SK-N-SH treated with all-trans-retinoic acid at 6 μM for 48 hours (cell line): ENCODE results near the gene TNFRSF1B.

ENCODE experiments used
- ATAC-seq: fragments of 200-7000 bp; cut with Tn5 transposase; 3 replicates; pipeline ENCODE4 v1.9.1; 2020; ENCODE audit warnings: mild to moderate bottlenecking, moderate library complexity
- ARNTL ChIP-seq: fragments of 450-650 bp; formaldehyde crosslinking; IDR thresholded peaks from 2 replicates; pipeline ENCODE4 v1.5.0; 2020; ENCODE audit warnings: low read depth, mild to moderate bottlenecking, moderate library complexity, borderline replicate concordance
- BACH2 ChIP-seq: fragments of 250-450 bp; sonication (Bioruptor Pico); IDR thresholded peaks from 2 replicates; pipeline ENCODE4 v1.9.0; 2021; ENCODE audit warnings: mild to moderate bottlenecking, borderline replicate concordance
- CREB5 ChIP-seq: fragments of 250-450 bp; sonication (Bioruptor Pico); IDR thresholded peaks from 2 replicates; pipeline ENCODE4 v1.5.1; 2020; ENCODE audit warnings: low read depth, mild to moderate bottlenecking, moderate library complexity
- CSDC2 ChIP-seq: fragments of 250-450 bp; sonication (Bioruptor Pico); IDR thresholded peaks from 2 replicates; pipeline ENCODE4 v1.5.0; 2020; ENCODE audit warnings: mild to moderate bottlenecking, moderate library complexity
- CSRNP3 ChIP-seq: fragments of 250-450 bp; sonication (Bioruptor Pico); IDR thresholded peaks from 2 replicates; pipeline ENCODE4 v1.5.1; 2021; ENCODE audit warnings: mild to moderate bottlenecking, moderate library complexity
- ESRRG ChIP-seq: fragments of 250-450 bp; sonication (Bioruptor Pico); IDR thresholded peaks from 2 replicates; pipeline ENCODE4 v1.6.1; 2021; ENCODE audit warnings: mild to moderate bottlenecking
- GLIS3 ChIP-seq: fragments of 250-450 bp; sonication (Bioruptor Pico); IDR thresholded peaks from 2 replicates; pipeline ENCODE4 v1.5.0; 2020; ENCODE audit warnings: mild to moderate bottlenecking, moderate library complexity
- ISL1 ChIP-seq: fragments of 250-450 bp; sonication (Bioruptor Pico); IDR thresholded peaks from 2 replicates; pipeline ENCODE4 v2.1.2; 2022; ENCODE audit warnings: mild to moderate bottlenecking, moderate library complexity
- OSR1 ChIP-seq: fragments of 250-450 bp; sonication (Bioruptor Pico); IDR thresholded peaks from 2 replicates; pipeline ENCODE4 v1.8.0; 2022; ENCODE audit warnings: moderate library complexity, mild to moderate bottlenecking, inconsistent platforms
- PATZ1 ChIP-seq: fragments of 250-450 bp; sonication (Bioruptor Pico); IDR thresholded peaks from 2 replicates; pipeline ENCODE4 v1.8.0; 2020; ENCODE audit warnings: mild to moderate bottlenecking, moderate library complexity, borderline replicate concordance
- POU6F1 ChIP-seq: fragments of 250-450 bp; sonication (Bioruptor Pico); IDR thresholded peaks from 2 replicates; pipeline ENCODE4 v1.8.0; 2021; ENCODE audit warnings: low read depth, mild to moderate bottlenecking, moderate library complexity, borderline replicate concordance
- PPARA ChIP-seq: fragments of 250-450 bp; sonication (Bioruptor Pico); IDR thresholded peaks from 2 replicates; pipeline ENCODE4 v1.5.0; 2020; ENCODE audit warnings: mild to moderate bottlenecking, borderline replicate concordance
- RARB ChIP-seq: fragments of 250-450 bp; sonication (Bioruptor Pico); IDR thresholded peaks from 2 replicates; pipeline ENCODE4 v1.8.0; 2021; ENCODE audit warnings: mild to moderate bottlenecking, moderate library complexity
- TOX ChIP-seq: fragments of 250-450 bp; sonication (Bioruptor Pico); IDR thresholded peaks from 2 replicates; pipeline ENCODE4 v1.8.0; 2021; ENCODE audit warnings: mild to moderate bottlenecking, moderate library complexity, borderline replicate concordance
- TSHZ2 ChIP-seq: fragments of 250-450 bp; sonication (Bioruptor Pico); IDR thresholded peaks from 2 replicates; pipeline ENCODE4 v1.5.0; 2020; ENCODE audit warnings: mild to moderate bottlenecking, moderate library complexity
- ZC3H10 ChIP-seq: fragments of 250-450 bp; sonication (Bioruptor Pico); IDR thresholded peaks from 2 replicates; pipeline ENCODE4 v1.5.1; 2021; ENCODE audit warnings: mild to moderate bottlenecking, moderate library complexity
- ZFP3 ChIP-seq: fragments of 250-450 bp; sonication (Bioruptor Pico); IDR thresholded peaks from 2 replicates; pipeline ENCODE4 v1.5.0; 2020; ENCODE audit warnings: mild to moderate bottlenecking, moderate library complexity
- ZFP30 ChIP-seq: fragments of 450-650 bp; formaldehyde crosslinking; IDR thresholded peaks from 2 replicates; pipeline ENCODE4 v1.5.0; 2022; ENCODE audit warnings: mild to moderate bottlenecking, moderate library complexity
- ZNF565 ChIP-seq: fragments of 450-650 bp; formaldehyde crosslinking; conservative IDR thresholded peaks from 2 replicates; pipeline ENCODE4 v1.5.0; 2020; ENCODE audit warnings: low read depth, mild to moderate bottlenecking, moderate library complexity
- ZNF70 ChIP-seq: fragments of 450-650 bp; formaldehyde crosslinking; IDR thresholded peaks from 2 replicates; pipeline ENCODE4 v1.5.0; 2020; ENCODE audit warnings: mild to moderate bottlenecking, moderate library complexity
- ZNF8 ChIP-seq: fragments of 450-650 bp; formaldehyde crosslinking; IDR thresholded peaks from 2 replicates; pipeline ENCODE4 v1.5.0; 2020; ENCODE audit warnings: mild to moderate bottlenecking, moderate library complexity

TNFRSF1B gene

GRCh38 chr1:12244585-12244984 is 77.8 kb downstream of the TNFRSF1B start:
- no peak for ATAC-seq
- TF ChIP-seq POU6F1 (CRISPR knock-in tag), result no peak
- TF ChIP-seq ISL1 (CRISPR knock-in tag), result no peak
- TF ChIP-seq ZFP30 (CRISPR knock-in tag), result no peak
- no peak for TF ChIP-seq RARB (CRISPR knock-in tag)
- TF ChIP-seq BACH2 (CRISPR knock-in tag), result no peak
- no peak for TF ChIP-seq ZNF565 (CRISPR knock-in tag)
- TF ChIP-seq TSHZ2 (CRISPR knock-in tag), result no peak
- no peak for TF ChIP-seq ZC3H10 (CRISPR knock-in tag)
- TF ChIP-seq CSRNP3 (CRISPR knock-in tag), result no peak
- TF ChIP-seq OSR1, result no peak
- no peak for TF ChIP-seq ZNF8 (CRISPR knock-in tag)
- TF ChIP-seq CSDC2 (CRISPR knock-in tag), result no peak
- TF ChIP-seq ESRRG (CRISPR knock-in tag), result no peak
- TF ChIP-seq GLIS3, result no peak
- no peak for TF ChIP-seq ZFP3

- TF ChIP-seq TOX (no peak), ZFP30 (CRISPR knock-in tag) (no peak)
- no peak for ATAC-seq
Observed at GRCh38 chr1:12245116-12245515, 78.3 kb downstream of the TNFRSF1B start.

- no peak for ATAC-seq
- TF ChIP-seq PATZ1 (no peak), CREB5 (CRISPR knock-in tag) (no peak), ZNF565 (CRISPR knock-in tag) (no peak), ARNTL (CRISPR knock-in tag) (no peak), ISL1 (CRISPR knock-in tag) (no peak), PPARA (no peak)
Observed at GRCh38 chr1:12245733-12246132, 78.9 kb downstream of the TNFRSF1B start.

GRCh38 chr1:12246584-12246983 is 79.8 kb downstream of the TNFRSF1B start:
- TF ChIP-seq ARNTL (CRISPR knock-in tag) (no peak), ZC3H10 (CRISPR knock-in tag) (no peak), ISL1 (CRISPR knock-in tag) (no peak), ZNF70 (CRISPR knock-in tag) (no peak), CSRNP3 (CRISPR knock-in tag) (no peak), ZFP3 (no peak), ZFP30 (CRISPR knock-in tag) (no peak), BACH2 (CRISPR knock-in tag) (no peak), RARB (CRISPR knock-in tag) (no peak), GLIS3 (no peak), POU6F1 (CRISPR knock-in tag) (no peak)
- ATAC-seq, result no peak
